HCT116 (cell line): ENCODE data around the gene TEX47. TPM values are rescaled to one million over a fixed set of nuclear protein-coding genes. Genes with fewer than 3 reads are reported as not detected.

Experiments used
- ATAC-seq: fragments of 200-7000 bp; cut with Tn5 transposase; 2 replicates; pipeline ENCODE4 v1.9.1; 2020; ENCODE audit warnings: mild to moderate bottlenecking, moderate library complexity
- Bru-seq: library from RNA; stranded (reverse); fragments of 400-500 nt; gene quantifications from one replicate; lab custom pipeline; 2021; lab: Mats Ljungman, UMichigan
- BruChase-seq, 2 experiments: library from RNA; stranded (reverse); fragments of 400-500 nt; gene quantifications; one replicate each; lab custom pipeline; 2021; lab: Mats Ljungman, UMichigan
- BruUV-seq: library from RNA; stranded (reverse); fragments of 400-500 nt; replicated peaks from 2 replicates; lab custom pipeline; 2021; lab: Mats Ljungman, UMichigan
- CTCF ChIA-PET: fragments of 300-600 bp; sonication (Branson Sonifier 250); formaldehyde crosslinking; loops from one replicate; lab custom pipeline; 2021; ENCODE audit warnings: antibody characterized with exemption; lab: Charles Lee
- POLR2A ChIA-PET: fragments of 300-600, 350-600 bp; sonication (Branson Sonifier 250); formaldehyde crosslinking; loops from one replicate; lab custom pipeline; 2021; ENCODE audit warnings: antibody characterized with exemption; lab: Charles Lee
- RAD21 ChIA-PET, 2 experiments: fragments of 300-600 bp; sonication (Branson Sonifier 250); formaldehyde crosslinking; loops; one replicate each; lab custom pipeline; 2023; ENCODE audit warnings: low total read pairs in 2 of 2; ENCODE audit not compliant: uncharacterized antibody in 2 of 2, unreplicated experiment in 2 of 2, low non-redundant PET in 1 of 2; lab: Charles Lee
- DNase-seq: peaks from one replicate; pipeline ENCODE4 v3.0.0-alpha.2; 2010; ENCODE audit warnings: low read depth, low spot score
- H2AFZ ChIP-seq: fragments of 200-600 bp; shearing (Covaris generic), sonication (generic); 2 replicates; pipeline ENCODE4 v1.6.1; 2017; ENCODE audit warnings: low read depth, mixed run types, mixed read lengths, antibody characterized with exemption, low read length; ENCODE audit not compliant: poor library complexity, severe bottlenecking
- H3K27ac ChIP-seq: 2 replicates; pipeline ENCODE4 v1.5.1; 2012; ENCODE audit warnings: low read depth, low read length
- H3K27me3 ChIP-seq: fragments of 200-600 bp; sonication (generic); 2 replicates; pipeline ENCODE4 v1.6.1; 2016; ENCODE audit warnings: mixed run types, low read length, mixed read lengths; ENCODE audit not compliant: insufficient read depth
- H3K36me3 ChIP-seq, 2 experiments: fragments of 200-500 bp in 1 of 2; fragments of 200-600 bp in 1 of 2; sonication (Bioruptor generic) in 1 of 2; sonication (generic) in 1 of 2; 2 replicates each; pipeline versions ENCODE4 v1.5.1 to v1.6.1; 2014 to 2016; ENCODE audit warnings: low read length in 2 of 2, inconsistent platforms in 1 of 2, mixed read lengths in 1 of 2, mixed run types in 1 of 2; ENCODE audit not compliant: insufficient read depth in 2 of 2, control insufficient read depth in 1 of 2
- H3K4me1 ChIP-seq, 2 experiments: fragments of 200-600 bp in 1 of 2; sonication (generic) in 1 of 2; 2 replicates each; pipeline versions ENCODE4 v1.5.1 to v1.6.1; 2012 to 2017; ENCODE audit warnings: low read length in 2 of 2, inconsistent platforms in 1 of 2, mild to moderate bottlenecking in 1 of 2, mixed read lengths in 1 of 2, mixed run types in 1 of 2, moderate library complexity in 1 of 2; ENCODE audit not compliant: insufficient read depth in 2 of 2, control insufficient read depth in 1 of 2
- H3K4me2 ChIP-seq: fragments of 200-600 bp; sonication (generic); 2 replicates; pipeline ENCODE4 v1.6.1; 2017; ENCODE audit warnings: mixed run types, low read length, mixed read lengths
- H3K4me3 ChIP-seq, 2 experiments: fragments of 200-600 bp in 1 of 2; sonication (generic) in 1 of 2; replicated peaks in 1 of 2; 2 replicates each; pipeline ENCODE4 v1.5.1; 2011 to 2016; ENCODE audit warnings: low read length in 2 of 2, control low read depth in 1 of 2, low read depth in 1 of 2, mild to moderate bottlenecking in 1 of 2, mixed read lengths in 1 of 2, mixed run types in 1 of 2
- H3K79me2 ChIP-seq: fragments of 200-600 bp; sonication (generic); 2 replicates; pipeline ENCODE4 v1.6.1; 2017; ENCODE audit warnings: mild to moderate bottlenecking, mixed run types, low read length, moderate library complexity, mixed read lengths; ENCODE audit not compliant: insufficient read depth
- H3K9ac ChIP-seq: fragments of 200-600 bp; sonication (generic); 2 replicates; pipeline ENCODE4 v1.6.1; 2016; ENCODE audit warnings: low read length, mixed read lengths
- H3K9me2 ChIP-seq: fragments of 200-600 bp; sonication (generic), shearing (Covaris generic); 2 replicates; pipeline ENCODE4 v1.6.1; 2017; ENCODE audit warnings: mixed run types, mild to moderate bottlenecking, moderate library complexity; ENCODE audit not compliant: insufficient read depth
- H3K9me3 ChIP-seq, 2 experiments: fragments of 200-500 bp in 1 of 2; fragments of 200-600 bp in 1 of 2; sonication (Bioruptor generic) in 1 of 2; sonication (generic) in 1 of 2; 2 replicates each; pipeline ENCODE4 v1.6.1; 2014 to 2017; ENCODE audit warnings: low read length in 2 of 2, mixed read lengths in 2 of 2, inconsistent platforms in 1 of 2, low read depth in 1 of 2, mild to moderate bottlenecking in 1 of 2, mixed run types in 1 of 2, moderate library complexity in 1 of 2; ENCODE audit not compliant: control insufficient read depth in 1 of 2, insufficient read depth in 1 of 2
- H4K20me1 ChIP-seq: fragments of 200-600 bp; sonication (generic), shearing (Covaris generic); 2 replicates; pipeline ENCODE4 v1.6.1; 2017; ENCODE audit warnings: mixed run types, mild to moderate bottlenecking, moderate library complexity; ENCODE audit not compliant: insufficient read depth
- CBX3 ChIP-seq: IDR thresholded peaks from 2 replicates; pipeline ENCODE4 v1.6.1; 2012; ENCODE audit warnings: low read depth
- CEBPB ChIP-seq: IDR thresholded peaks from 2 replicates; pipeline ENCODE4 v1.6.1; 2012; ENCODE audit warnings: low read depth
- EGR1 ChIP-seq: IDR thresholded peaks from 2 replicates; pipeline ENCODE4 v1.6.1; 2012; ENCODE audit warnings: low read depth
- ELF1 ChIP-seq: IDR thresholded peaks from 2 replicates; pipeline ENCODE4 v1.6.1; 2012; ENCODE audit warnings: low read depth, borderline replicate concordance
- EZH2phosphoT487 ChIP-seq: fragments of 200-600 bp; IDR thresholded peaks from 2 replicates; pipeline ENCODE4 v1.6.1; 2018; ENCODE audit warnings: antibody characterized with exemption, borderline replicate concordance
- FOSL1 ChIP-seq: IDR thresholded peaks from 2 replicates; pipeline ENCODE4 v1.6.1; 2012; ENCODE audit warnings: low read depth
- JUND ChIP-seq: IDR thresholded peaks from 2 replicates; pipeline ENCODE4 v1.6.1; 2012
- POLR2A ChIP-seq: IDR thresholded peaks from 2 replicates; pipeline ENCODE4 v1.7.0; 2011; ENCODE audit warnings: borderline replicate concordance; ENCODE audit not compliant: insufficient read depth, insufficient read length; ENCODE audit errors: extremely low read depth
- SIN3A ChIP-seq: IDR thresholded peaks from 2 replicates; pipeline ENCODE4 v1.6.1; 2012; ENCODE audit warnings: low read depth
- SP1 ChIP-seq: IDR thresholded peaks from 2 replicates; pipeline ENCODE4 v1.6.1; 2012; ENCODE audit warnings: low read depth
- TCF7L2 ChIP-seq: IDR thresholded peaks from 2 replicates; pipeline ENCODE4 v1.7.0; 2011; ENCODE audit warnings: borderline replicate concordance, inconsistent platforms; ENCODE audit not compliant: insufficient read depth, insufficient read length; ENCODE audit errors: extremely low read depth
- intact Hi-C: fragments of 100-400 bp; cut with micrococcal nuclease; formaldehyde crosslinking; loops from 2 replicates; pipeline ENCODE4 v1.10.0; 2022
- long read RNA-seq: library from polyadenylated mRNA; unstranded; transcript quantifications from one replicate; pipeline ENCODE4 v2.0.0, GENCODE V29; 2021; ENCODE audit not compliant: unreplicated experiment
- polyA plus RNA-seq: library from polyadenylated mRNA; unstranded; fragments of >200 nt; gene quantifications from 2 replicates; pipeline ENCODE4 v1.2.1, GENCODE V29; 2012; ENCODE audit warnings: missing spikeins
- total RNA-seq: library from RNA; stranded (reverse); gene quantifications from one replicate; pipeline ENCODE4 v1.2.1, GENCODE V29; 2021; ENCODE audit not compliant: unreplicated experiment
- TF ChIP-seq, protein P1 (sequence below): IDR thresholded peaks from 2 replicates; pipeline ENCODE4 v1.6.1; 2012
- TF ChIP-seq, protein P2 (sequence below), 3 experiments: fragments of 200-600 bp in 1 of 3; sonication (generic) in 1 of 3; IDR thresholded peaks in 2 of 3; conservative IDR thresholded peaks in 1 of 3; 2 replicates each; pipeline ENCODE4 v1.5.1; 2012 to 2017; ENCODE audit warnings: low read depth in 2 of 3, low read length in 2 of 3, antibody characterized with exemption in 1 of 3, borderline replicate concordance in 1 of 3, control low read depth in 1 of 3, mild to moderate bottlenecking in 1 of 3, mixed read lengths in 1 of 3, mixed run types in 1 of 3, moderate library complexity in 1 of 3; ENCODE audit not compliant: insufficient read depth in 1 of 3
- TF ChIP-seq, protein P3 (sequence below): IDR thresholded peaks from 2 replicates; pipeline ENCODE4 v1.6.1; 2011; ENCODE audit warnings: mild to moderate bottlenecking, low read length, moderate library complexity; ENCODE audit not compliant: insufficient replicate concordance; ENCODE audit errors: extremely low read depth

TEX47 gene
- not detected for total RNA-seq
- not detected in 2 replicates for polyA plus RNA-seq
- Bru-seq, nascent RNA: not detected
- not detected for BruChase-seq, experiment 1, labeled RNA remaining after a 6-hour chase
- not detected for BruChase-seq, experiment 2, labeled RNA remaining after a 2-hour chase
- long read RNA-seq: 0 reads

DNA sequence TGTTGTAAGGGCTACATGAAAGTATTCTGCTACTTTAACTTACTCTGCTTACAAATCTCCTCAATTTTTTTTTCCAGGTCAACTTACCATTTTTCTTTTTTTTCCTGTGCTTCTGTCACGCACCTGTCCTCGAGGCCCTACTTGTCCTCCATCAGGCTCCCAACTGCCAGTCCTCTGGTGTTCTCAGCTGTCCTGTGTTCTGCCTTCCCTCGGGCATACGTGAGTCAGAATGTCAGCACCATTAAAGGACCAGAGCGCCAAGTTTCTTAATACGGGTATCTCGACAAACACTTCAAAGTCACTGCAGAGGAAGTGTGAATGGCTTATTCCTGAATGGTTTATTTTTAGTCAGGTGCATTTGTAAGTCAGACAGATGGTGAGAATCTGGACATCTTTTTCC lies at the start of gene TEX47:
Gene TEX47, minus strand, starts transcription at position 185 of the 400 bp plus-strand sequence. CDS start 795 bp downstream, outside the sequence.
- POLR2A ChIA-PET: no interaction called here
- Histone ChIP-seq H3K27me3 (no peaks in the 10 kb centered on the region), H3K4me1 (no peaks in the 10 kb centered on the region), H2AFZ (no peak within 1 kb of the TSS), H3K79me2 (no peaks in the 10 kb centered on the region), H3K4me2 (no peak within 1 kb of the TSS), H3K9me3 (no peaks in the 10 kb centered on the region), H4K20me1 (no peaks in the 10 kb centered on the region), H3K9ac (no peak within 1 kb of the TSS), H3K9me2 (no peaks in the 10 kb centered on the region), H3K36me3 (no peaks in the 10 kb centered on the region), H3K4me3 (no peak within 1 kb of the TSS), H3K27ac (no peak within 1 kb of the TSS)
- DNase-seq (no peak), ATAC-seq (no peak)
- intact Hi-C loops: loop anchor here (10.0 kb wide), 1 partner anchor 1319 kb away; no protein-coding TSS in a partner anchor
- CTCF ChIA-PET: no interaction called here
- RAD21 ChIA-PET: no interaction called here
- no TSS peak for BruUV-seq
- no peak for TF ChIP-seq JUND

DNA sequence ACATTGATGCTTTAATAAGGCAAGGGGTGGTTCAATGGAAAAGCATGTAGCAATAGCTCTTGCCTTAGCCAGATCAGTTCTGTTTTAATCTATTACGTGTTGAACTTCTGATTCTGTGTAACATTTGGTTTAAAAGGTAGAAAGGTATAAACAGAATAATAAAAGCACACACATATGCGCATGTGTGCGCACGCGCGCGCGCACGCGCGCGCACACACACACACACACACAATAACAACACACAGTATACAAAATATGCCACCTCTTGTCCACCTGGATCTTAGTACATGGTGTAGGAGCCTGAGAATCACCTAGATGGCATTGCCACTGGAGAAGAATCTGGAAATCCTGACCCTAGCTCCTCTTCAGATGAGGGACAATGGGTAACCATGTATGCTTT lies 49.6 kb upstream of the TEX47 start:
- Histone ChIP-seq H3K27me3 (no peaks in the 10 kb centered on the region), H3K27ac (no peak overlapping the region), H3K9me2 (no peaks in the 10 kb centered on the region), H3K4me2 (no peak overlapping the region), H3K79me2 (no peaks in the 10 kb centered on the region), H3K9ac (no peak overlapping the region), H3K36me3 (no peaks in the 10 kb centered on the region), H3K9me3 (peaks cover 0 to under 1% of the 10 kb centered on the region in 2 experiments; a peak in 1 of 4 replicates), H4K20me1 (no peaks in the 10 kb centered on the region), H2AFZ (no peak overlapping the region), H3K4me1 (no peaks in the 10 kb centered on the region), H3K4me3 (no peak overlapping the region)
- intact Hi-C loops: no loop called here
- POLR2A ChIA-PET: no interaction called here
- TF ChIP-seq, protein P1, sequence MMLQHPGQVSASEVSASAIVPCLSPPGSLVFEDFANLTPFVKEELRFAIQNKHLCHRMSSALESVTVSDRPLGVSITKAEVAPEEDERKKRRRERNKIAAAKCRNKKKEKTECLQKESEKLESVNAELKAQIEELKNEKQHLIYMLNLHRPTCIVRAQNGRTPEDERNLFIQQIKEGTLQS: no peak
- TF ChIP-seq TCF7L2: no peak
- no peak for TF ChIP-seq POLR2A
- TF ChIP-seq CEBPB: no peak
- no peak for TF ChIP-seq SP1
- no peak for TF ChIP-seq FOSL1
- TF ChIP-seq SIN3A: no peak
- TF ChIP-seq ELF1: no peak
- no peak for TF ChIP-seq EGR1
- TF ChIP-seq CBX3: no peak
- TF ChIP-seq, protein P2, sequence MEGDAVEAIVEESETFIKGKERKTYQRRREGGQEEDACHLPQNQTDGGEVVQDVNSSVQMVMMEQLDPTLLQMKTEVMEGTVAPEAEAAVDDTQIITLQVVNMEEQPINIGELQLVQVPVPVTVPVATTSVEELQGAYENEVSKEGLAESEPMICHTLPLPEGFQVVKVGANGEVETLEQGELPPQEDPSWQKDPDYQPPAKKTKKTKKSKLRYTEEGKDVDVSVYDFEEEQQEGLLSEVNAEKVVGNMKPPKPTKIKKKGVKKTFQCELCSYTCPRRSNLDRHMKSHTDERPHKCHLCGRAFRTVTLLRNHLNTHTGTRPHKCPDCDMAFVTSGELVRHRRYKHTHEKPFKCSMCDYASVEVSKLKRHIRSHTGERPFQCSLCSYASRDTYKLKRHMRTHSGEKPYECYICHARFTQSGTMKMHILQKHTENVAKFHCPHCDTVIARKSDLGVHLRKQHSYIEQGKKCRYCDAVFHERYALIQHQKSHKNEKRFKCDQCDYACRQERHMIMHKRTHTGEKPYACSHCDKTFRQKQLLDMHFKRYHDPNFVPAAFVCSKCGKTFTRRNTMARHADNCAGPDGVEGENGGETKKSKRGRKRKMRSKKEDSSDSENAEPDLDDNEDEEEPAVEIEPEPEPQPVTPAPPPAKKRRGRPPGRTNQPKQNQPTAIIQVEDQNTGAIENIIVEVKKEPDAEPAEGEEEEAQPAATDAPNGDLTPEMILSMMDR (IDR thresholded peaks at IDR 0.05 in 2 of 3, conservative IDR thresholded peaks at IDR 0.05 in 1 of 3; ENCODE audit: borderline replicate concordance in 1 of 3, insufficient read depth in 1 of 3, low read depth in 2 of 3, low read length in 2 of 3): no peak
- no peak for TF ChIP-seq EZH2phosphoT487
- TF ChIP-seq, protein P3, sequence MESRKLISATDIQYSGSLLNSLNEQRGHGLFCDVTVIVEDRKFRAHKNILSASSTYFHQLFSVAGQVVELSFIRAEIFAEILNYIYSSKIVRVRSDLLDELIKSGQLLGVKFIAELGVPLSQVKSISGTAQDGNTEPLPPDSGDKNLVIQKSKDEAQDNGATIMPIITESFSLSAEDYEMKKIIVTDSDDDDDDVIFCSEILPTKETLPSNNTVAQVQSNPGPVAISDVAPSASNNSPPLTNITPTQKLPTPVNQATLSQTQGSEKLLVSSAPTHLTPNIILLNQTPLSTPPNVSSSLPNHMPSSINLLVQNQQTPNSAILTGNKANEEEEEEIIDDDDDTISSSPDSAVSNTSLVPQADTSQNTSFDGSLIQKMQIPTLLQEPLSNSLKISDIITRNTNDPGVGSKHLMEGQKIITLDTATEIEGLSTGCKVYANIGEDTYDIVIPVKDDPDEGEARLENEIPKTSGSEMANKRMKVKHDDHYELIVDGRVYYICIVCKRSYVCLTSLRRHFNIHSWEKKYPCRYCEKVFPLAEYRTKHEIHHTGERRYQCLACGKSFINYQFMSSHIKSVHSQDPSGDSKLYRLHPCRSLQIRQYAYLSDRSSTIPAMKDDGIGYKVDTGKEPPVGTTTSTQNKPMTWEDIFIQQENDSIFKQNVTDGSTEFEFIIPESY: no peak
- BruUV-seq: no TSS peak
- DNase-seq (no peak), ATAC-seq (no peak)
- RAD21 ChIA-PET: no interaction called here
- CTCF ChIA-PET: interaction anchor here (1.4 kb wide), 1 partner anchor 10 kb away, joined by 4 read pairs; no protein-coding TSS in a partner anchor
